HL-60 (cell line): ENCODE measurements around the gene PGGT1B.
A peak's percentile ranks its signal among the peaks of the same experiment; 100 is the strongest.

ENCODE experiments used
- DNase-seq, 2 experiments: peaks; one replicate each; pipeline ENCODE4 v3.0.0-alpha.2; 2010 to 2020; ENCODE audit warnings: low read depth in 1 of 2, low spot score in 1 of 2
- H3K27ac ChIP-seq: fragments of 250-450 bp; sonication (Bioruptor Pico); replicated peaks from 2 replicates; pipeline ENCODE4 v1.5.1; 2020; ENCODE audit warnings: mild to moderate bottlenecking, moderate library complexity
- H3K27me3 ChIP-seq: fragments of 250-450 bp; sonication (Bioruptor Pico); 2 replicates; pipeline ENCODE4 v1.5.1; 2021; ENCODE audit warnings: mild to moderate bottlenecking, moderate library complexity; ENCODE audit not compliant: insufficient read depth, poor library complexity, severe bottlenecking
- H3K4me3 ChIP-seq: replicated peaks from 2 replicates; pipeline ENCODE4 v1.5.1; 2011; ENCODE audit warnings: mild to moderate bottlenecking, control low read depth, low read length; ENCODE audit not compliant: insufficient read depth
- GABPA ChIP-seq: IDR thresholded peaks from 2 replicates; pipeline ENCODE4 v1.6.1; 2012; ENCODE audit warnings: low read depth
- POLR2AphosphoS5 ChIP-seq: IDR thresholded peaks from 2 replicates; pipeline ENCODE4 v1.6.1; 2012; ENCODE audit warnings: low read depth
- SPI1 ChIP-seq: IDR thresholded peaks from 2 replicates; pipeline ENCODE4 v1.6.1; 2012; ENCODE audit warnings: low read depth, mild to moderate bottlenecking, borderline replicate concordance
- TF ChIP-seq, protein P1 (sequence below): IDR thresholded peaks from one replicate; pipeline ENCODE4 v1.5.1; 2011; ENCODE audit warnings: low read length, control low read depth, inconsistent platforms; ENCODE audit not compliant: insufficient read depth
- TF ChIP-seq, protein P2 (sequence below): IDR thresholded peaks from 2 replicates; pipeline ENCODE4 v1.6.1; 2012; ENCODE audit warnings: low read depth; ENCODE audit not compliant: insufficient replicate concordance

PGGT1B gene

DNA sequence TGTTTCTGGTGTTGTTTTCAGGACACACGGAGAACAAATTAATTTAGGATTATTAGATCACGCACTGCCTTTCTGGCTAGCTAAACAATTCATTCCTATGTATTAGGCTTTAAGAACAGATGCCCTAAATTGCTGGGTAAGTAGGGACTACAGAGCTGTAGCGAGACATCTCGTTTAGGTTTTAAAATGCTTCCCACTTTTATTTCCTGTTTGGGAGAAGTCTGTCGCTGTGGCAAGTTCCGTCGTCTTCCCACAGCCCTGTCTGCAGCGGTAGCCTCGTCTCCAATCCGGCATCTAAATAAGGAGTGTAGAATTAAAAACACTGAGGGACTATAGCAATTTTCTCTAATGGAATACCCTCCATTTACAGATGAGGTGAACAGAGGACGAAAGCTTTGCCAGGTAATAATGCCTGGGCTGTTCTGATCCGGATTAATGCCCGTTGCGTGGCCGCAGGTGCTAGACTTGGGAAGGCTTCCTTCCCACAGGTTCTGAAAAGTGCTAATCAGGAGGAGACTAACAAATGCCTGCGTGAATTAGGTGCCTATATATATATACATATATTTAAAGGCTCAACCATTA is 91.7 kb downstream of the PGGT1B start:
- Histone ChIP-seq H3K27ac (peak overlapping the region; percentile 65), H3K27me3 (no peaks in the 10 kb centered on the region), H3K4me3 (peak overlapping the region; percentile 81)
- TF ChIP-seq GABPA: no peak
- DNase-seq: no peak

DNA sequence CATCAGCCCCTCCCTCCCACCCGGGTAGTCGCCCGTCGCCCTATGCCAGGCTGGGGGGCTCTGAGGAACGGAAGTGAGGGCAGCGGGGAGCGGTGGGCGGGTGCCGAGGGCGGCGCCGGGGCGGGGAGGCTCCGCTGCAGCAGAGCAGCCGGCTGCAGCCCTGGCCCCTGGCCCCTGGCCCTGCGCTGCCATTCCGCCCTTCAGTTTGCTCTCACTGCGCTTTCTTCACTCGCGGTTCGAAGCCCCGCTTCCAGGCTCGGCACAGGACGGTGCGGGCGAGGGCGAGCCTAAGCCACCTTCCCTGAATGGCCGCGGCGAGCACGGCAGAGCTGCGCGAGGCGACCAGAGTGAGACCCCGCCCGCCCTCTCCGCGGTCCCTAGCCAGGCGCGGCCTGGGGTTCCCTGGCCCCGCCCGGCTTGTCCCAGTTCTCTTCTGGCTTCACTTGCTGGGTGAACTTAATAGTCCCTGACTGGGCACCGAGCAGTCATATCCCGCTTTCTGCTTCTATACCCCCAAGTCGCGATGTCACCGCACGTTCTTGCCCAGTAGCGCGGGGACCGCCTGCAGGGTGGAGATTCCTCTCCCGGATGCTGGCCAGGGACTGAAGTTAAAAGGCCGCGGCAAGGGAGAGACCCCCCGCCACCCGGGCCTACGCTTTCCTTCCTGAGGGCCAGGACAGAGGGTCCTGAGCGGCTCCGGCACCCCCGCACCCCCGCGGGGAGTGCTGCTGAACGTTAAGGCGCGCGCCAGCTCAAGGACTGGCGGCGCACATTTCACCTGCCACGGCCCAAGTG is 92.3 kb downstream of the PGGT1B start:
- peak overlapping the region; percentile 65 for H3K27ac ChIP-seq
- H3K4me3 ChIP-seq: peak overlapping the region; percentile 81
- TF ChIP-seq, protein P1, sequence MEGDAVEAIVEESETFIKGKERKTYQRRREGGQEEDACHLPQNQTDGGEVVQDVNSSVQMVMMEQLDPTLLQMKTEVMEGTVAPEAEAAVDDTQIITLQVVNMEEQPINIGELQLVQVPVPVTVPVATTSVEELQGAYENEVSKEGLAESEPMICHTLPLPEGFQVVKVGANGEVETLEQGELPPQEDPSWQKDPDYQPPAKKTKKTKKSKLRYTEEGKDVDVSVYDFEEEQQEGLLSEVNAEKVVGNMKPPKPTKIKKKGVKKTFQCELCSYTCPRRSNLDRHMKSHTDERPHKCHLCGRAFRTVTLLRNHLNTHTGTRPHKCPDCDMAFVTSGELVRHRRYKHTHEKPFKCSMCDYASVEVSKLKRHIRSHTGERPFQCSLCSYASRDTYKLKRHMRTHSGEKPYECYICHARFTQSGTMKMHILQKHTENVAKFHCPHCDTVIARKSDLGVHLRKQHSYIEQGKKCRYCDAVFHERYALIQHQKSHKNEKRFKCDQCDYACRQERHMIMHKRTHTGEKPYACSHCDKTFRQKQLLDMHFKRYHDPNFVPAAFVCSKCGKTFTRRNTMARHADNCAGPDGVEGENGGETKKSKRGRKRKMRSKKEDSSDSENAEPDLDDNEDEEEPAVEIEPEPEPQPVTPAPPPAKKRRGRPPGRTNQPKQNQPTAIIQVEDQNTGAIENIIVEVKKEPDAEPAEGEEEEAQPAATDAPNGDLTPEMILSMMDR: no peak
- TF ChIP-seq POLR2AphosphoS5 (no peak), SPI1 (no peak), GABPA (no peak)
- TF ChIP-seq, protein P2, sequence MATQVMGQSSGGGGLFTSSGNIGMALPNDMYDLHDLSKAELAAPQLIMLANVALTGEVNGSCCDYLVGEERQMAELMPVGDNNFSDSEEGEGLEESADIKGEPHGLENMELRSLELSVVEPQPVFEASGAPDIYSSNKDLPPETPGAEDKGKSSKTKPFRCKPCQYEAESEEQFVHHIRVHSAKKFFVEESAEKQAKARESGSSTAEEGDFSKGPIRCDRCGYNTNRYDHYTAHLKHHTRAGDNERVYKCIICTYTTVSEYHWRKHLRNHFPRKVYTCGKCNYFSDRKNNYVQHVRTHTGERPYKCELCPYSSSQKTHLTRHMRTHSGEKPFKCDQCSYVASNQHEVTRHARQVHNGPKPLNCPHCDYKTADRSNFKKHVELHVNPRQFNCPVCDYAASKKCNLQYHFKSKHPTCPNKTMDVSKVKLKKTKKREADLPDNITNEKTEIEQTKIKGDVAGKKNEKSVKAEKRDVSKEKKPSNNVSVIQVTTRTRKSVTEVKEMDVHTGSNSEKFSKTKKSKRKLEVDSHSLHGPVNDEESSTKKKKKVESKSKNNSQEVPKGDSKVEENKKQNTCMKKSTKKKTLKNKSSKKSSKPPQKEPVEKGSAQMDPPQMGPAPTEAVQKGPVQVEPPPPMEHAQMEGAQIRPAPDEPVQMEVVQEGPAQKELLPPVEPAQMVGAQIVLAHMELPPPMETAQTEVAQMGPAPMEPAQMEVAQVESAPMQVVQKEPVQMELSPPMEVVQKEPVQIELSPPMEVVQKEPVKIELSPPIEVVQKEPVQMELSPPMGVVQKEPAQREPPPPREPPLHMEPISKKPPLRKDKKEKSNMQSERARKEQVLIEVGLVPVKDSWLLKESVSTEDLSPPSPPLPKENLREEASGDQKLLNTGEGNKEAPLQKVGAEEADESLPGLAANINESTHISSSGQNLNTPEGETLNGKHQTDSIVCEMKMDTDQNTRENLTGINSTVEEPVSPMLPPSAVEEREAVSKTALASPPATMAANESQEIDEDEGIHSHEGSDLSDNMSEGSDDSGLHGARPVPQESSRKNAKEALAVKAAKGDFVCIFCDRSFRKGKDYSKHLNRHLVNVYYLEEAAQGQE: no peak
- no peaks in the 10 kb centered on the region for H3K27me3 ChIP-seq
- DNase-seq: no peak

- H3K4me3 ChIP-seq: peak within 1 kb of the TSS; percentile 81
- peak within 1 kb of the TSS; percentile 65 for H3K27ac ChIP-seq
- no peaks in the 10 kb centered on the region for H3K27me3 ChIP-seq
- TF ChIP-seq POLR2AphosphoS5: peak; percentile 53; the same call in 1 of the 2 replicates
- TF ChIP-seq SPI1: no peak
- peak; percentile 51 to 88 for DNase-seq
Observed at GRCh38 chr5:115169487-115170133, 93.1 kb downstream of the PGGT1B start, which contains the start of gene TRIM36. Gene TRIM36, minus strand, starts transcription at chr5:115169908. Its CDS starts 274 bp downstream, at chr5:115169634.

GRCh38 chr5:115168829-115169486 is 93.7 kb downstream of the PGGT1B start:
- H3K27me3 ChIP-seq: no peaks in the 10 kb centered on the region
- peak in 1 of 2 experiments; percentile 38 for DNase-seq
- H3K27ac ChIP-seq: peak overlapping the region; percentile 59
- peak overlapping the region; percentile 81 for H3K4me3 ChIP-seq
- TF ChIP-seq, protein P2: no peak
- TF ChIP-seq SPI1: peak; percentile 36; the same call in 1 of the 2 replicates
